HG03108 (cell line): Measurements from ENCODE around the gene TAS2R16.

Experiments used
- ATAC-seq: cut with Tn5 transposase; IDR thresholded peaks from one replicate; pipeline ENCODE4 v1.9.1; 2021; ENCODE audit warnings: moderate library complexity; ENCODE audit not compliant: unreplicated experiment

The TAS2R16 gene, protein sequence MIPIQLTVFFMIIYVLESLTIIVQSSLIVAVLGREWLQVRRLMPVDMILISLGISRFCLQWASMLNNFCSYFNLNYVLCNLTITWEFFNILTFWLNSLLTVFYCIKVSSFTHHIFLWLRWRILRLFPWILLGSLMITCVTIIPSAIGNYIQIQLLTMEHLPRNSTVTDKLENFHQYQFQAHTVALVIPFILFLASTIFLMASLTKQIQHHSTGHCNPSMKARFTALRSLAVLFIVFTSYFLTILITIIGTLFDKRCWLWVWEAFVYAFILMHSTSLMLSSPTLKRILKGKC

GRCh38 chr7:122995600-122995999, at the start of gene TAS2R16:
TAS2R16 (minus strand) TSS chr7:122995700; CDS start chr7:122995634, 66 bp downstream.
- no peak for ATAC-seq

- ATAC-seq, result no peak
Observed at GRCh38 chr7:123043642-123044041, 48.1 kb upstream of the TAS2R16 start.

DNA sequence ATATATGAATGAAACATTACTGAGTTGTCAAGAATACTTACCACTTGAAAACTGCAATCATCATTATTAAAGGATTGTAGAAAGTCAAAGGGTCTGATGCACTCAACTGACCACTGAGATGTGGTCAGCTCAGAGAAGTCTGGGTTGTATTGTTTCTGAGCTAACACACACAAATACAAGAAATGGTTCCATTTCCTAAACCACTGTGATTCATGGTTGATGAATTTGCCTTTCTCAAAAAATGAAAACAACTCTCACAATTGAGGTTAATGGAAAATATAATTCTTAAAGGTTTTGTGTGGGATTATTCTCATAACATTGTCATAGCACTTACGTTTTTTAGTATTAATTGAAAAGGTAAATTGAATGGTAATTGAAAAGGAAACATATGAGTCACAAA, 45.6 kb upstream of the TAS2R16 start:
- ATAC-seq, result no peak

GRCh38 chr7:123039269-123039668, 43.8 kb upstream of the TAS2R16 start:
- no peak for ATAC-seq

- no peak for ATAC-seq
Observed at GRCh38 chr7:123034106-123034505, 38.6 kb upstream of the TAS2R16 start.

DNA sequence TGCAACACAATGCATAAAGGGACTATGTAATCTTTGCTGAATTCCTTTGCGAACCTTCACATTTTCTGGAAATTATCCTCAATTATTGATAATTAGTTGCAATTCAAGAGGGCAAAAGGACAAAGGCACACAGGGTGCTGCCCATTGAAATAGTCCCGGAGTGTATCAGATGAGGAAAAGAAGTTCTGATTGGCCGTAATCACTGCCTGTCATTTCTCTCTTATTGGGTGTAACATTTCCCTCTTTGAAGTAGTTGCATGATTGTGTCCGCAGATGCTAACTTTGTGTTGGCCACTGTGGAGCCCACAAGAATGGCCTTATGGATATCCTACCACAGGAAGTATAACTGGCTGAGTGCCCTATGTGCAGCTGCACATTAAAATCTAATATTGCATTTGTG, 35.1 kb upstream of the TAS2R16 start:
- ATAC-seq, result no peak

DNA sequence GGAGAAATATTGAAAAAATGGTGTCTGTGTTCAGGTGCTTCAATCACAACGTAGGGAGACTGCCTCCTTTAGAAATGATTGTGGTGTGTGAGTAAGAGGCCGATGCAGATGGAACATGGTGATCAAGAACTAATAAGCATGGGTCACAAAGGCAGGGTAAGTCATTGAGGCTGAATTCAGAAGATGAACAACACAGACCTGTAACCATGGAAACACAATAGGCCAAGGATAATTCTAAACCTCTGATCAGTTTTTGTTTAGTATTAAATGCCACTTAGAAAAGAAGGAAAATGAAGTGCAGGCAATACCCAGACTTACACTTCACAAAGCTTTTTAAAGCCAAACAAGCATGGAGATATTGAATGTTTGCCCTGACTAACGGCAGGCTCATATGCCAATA, 32.8 kb upstream of the TAS2R16 start:
- no peak for ATAC-seq

DNA sequence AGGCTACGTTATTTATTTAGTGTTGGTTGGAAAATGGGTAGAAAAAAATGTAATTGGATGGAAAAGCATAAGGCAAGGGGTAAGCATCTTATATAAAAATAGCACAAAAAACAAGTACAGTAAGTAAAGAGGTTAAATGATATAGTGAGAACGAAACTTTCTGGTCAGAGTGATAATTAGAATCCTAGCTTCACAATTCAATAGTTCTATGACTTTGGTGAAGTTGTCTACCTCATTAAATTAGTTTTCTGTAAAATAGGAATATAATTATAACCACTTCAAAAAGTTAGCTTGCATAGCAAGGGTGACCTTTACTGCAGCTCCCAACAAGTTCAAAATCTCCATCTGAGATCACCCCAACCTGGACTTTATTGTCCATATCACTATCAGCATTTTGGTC, 30.8 kb upstream of the TAS2R16 start:
- no peak for ATAC-seq

GRCh38 chr7:123024989-123025758, 29.7 kb upstream of the TAS2R16 start:
- no peak for ATAC-seq

GRCh38 chr7:123023126-123023525, 27.6 kb upstream of the TAS2R16 start:
- no peak for ATAC-seq

DNA sequence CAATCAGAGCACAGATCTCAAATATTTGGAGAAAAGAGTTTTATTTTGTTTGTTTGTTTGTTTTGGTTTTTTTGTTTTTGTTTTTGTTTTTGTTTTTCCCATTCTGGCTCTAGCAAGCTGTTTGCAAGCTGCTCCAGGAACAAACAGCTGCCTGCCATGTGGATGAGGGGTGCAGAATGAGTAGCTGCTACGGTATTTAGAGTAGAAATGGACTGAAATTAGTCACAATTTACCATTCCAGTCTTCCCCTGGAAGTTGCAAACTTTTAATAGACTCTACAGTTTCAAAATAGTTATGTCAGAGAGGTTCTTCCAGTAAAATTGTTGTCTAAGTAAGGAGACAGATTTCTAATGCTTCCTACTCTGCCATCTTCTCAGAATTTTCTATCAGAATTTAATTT, 27.1 kb upstream of the TAS2R16 start:
- no peak for ATAC-seq

DNA sequence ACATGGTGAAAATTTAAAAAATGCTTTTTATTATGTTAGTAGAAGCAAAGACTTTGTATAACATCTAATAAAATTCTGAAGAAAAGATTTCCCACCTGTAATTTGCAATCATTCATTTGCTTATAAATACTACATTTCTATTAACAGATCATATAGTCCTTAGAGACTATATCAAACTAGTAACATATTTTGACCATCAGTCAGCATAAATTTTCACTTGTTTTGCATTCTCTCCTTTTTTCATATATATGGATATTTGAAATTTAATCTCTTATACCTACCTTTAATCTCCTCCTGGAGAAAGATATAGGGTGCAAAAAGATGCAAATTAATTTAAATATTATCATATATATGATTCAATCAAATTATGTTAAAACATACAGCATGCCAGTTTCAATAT, 16.9 kb upstream of the TAS2R16 start:
- no peak for ATAC-seq

DNA sequence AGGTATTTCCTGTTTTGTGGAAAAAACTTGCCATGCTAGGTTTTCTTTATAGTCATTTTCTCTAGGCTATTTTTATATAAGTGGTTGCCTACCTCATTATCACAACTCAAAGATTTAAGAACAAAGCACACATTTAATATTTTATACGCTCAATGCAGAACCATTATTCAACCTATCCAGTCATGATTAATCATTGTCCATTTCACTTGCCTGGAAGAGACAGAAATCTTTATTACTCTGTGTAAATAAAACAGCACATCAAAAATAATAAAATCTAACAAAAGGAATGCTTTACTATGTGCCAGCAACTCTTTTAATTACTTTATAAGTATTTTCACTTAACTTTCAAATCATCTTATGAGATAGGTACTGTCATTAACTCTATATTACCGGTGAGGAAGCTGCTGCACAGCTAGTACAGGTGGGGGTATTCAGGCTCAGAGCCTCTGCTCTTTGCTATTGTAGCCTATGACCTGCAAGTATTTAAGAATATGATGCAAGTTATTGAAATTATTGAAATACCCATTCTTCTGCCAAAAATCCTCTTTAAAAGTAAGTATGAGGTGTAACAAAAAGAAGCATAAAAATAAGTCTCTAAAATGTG, 16.4 kb upstream of the TAS2R16 start:
- no peak for ATAC-seq

- ATAC-seq, result no peak
Observed at GRCh38 chr7:123004931-123005330, 9.4 kb upstream of the TAS2R16 start.

- ATAC-seq, result no peak
Observed at GRCh38 chr7:123003539-123004126, 8.1 kb upstream of the TAS2R16 start.

DNA sequence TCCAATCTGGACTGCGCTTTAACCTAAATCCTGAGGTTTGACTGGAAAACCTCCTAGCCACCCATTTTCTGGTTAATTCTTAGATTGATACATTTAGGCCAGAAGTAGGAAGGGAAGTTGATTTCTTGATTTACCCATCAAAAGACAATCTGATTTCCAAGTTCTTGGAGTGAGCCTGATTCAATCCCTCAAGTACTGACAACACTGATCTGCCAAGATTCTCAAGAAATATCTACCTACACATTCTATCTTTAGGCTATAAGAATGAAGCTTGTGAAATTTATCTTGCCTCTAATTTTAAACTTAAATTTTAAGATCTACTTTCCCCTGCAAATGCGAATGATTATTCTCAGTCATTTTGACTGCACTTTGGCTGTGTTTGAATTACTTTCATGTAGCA, 5.9 kb downstream of the TAS2R16 start:
- no peak for ATAC-seq

DNA sequence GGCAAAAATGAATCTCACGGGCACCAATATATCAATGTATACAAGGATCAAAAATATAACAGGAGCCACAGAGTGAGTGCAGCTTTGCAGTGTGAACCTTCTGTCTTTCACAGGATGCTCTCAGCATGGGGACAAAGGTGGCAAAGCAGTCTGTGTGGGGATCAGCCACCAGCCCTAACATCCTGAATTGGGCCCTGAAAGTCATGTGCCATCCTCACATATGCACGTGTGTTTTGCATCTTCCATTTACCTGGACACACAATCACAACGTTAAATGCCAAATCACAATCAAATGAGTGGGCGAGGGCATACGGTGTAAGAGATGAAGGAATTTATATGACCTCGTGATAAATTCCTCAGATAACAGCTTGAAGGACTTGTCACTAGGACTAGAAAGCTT, 6.5 kb downstream of the TAS2R16 start:
- no peak for ATAC-seq

GRCh38 chr7:122988333-122988732, 7.2 kb downstream of the TAS2R16 start:
- no peak for ATAC-seq

DNA sequence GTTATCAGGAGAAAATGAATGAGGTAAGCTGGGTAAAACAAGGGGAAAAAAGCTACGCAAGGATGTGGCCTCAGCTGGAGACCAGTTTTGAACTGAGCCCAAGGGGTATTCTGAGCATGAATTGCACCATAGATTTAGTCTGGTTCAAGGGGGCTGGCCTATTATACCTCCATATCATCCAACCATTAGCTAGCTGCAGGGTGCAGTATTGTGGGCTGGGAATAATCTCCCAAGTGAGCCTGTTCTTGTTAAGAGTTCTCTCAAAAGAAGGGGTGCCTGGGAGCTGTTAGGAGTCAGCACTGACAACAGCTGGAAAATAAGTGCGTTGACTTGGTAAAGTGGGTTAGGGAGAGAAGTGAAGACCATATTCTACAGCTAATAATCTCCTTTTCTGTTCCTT, 8.0 kb downstream of the TAS2R16 start:
- ATAC-seq, result no peak

GRCh38 chr7:122984021-122984420, 11.5 kb downstream of the TAS2R16 start:
- ATAC-seq, result no peak

- no peak for ATAC-seq
Observed at GRCh38 chr7:122983261-122983660, 12.2 kb downstream of the TAS2R16 start.

GRCh38 chr7:122975341-122975740, 20.2 kb downstream of the TAS2R16 start:
- no peak for ATAC-seq
